H9 (cell line): ENCODE data around the gene ERO1B. TPM values are rescaled to one million over a fixed set of nuclear protein-coding genes. Genes with fewer than 3 reads are reported as not detected.

Source experiments
- DNase-seq: peaks from one replicate; pipeline ENCODE4 v3.0.0-alpha.2; 2017
- H2AFZ ChIP-seq: one replicate; pipeline ENCODE4 v1.6.1; 2013; ENCODE audit warnings: mild to moderate bottlenecking, low read length, control low read depth, moderate library complexity
- H2AK5ac ChIP-seq: 2 replicates; pipeline ENCODE4 v1.6.1; 2013; ENCODE audit warnings: low read length, control low read depth, mixed read lengths; ENCODE audit not compliant: insufficient read length
- H2BK120ac ChIP-seq: one replicate; pipeline ENCODE4 v1.6.1; 2013; ENCODE audit warnings: low read depth, mild to moderate bottlenecking, low read length, control low read depth, inconsistent platforms; ENCODE audit not compliant: poor library complexity, severe bottlenecking
- H2BK12ac ChIP-seq: 2 replicates; pipeline ENCODE4 v1.6.1; 2013; ENCODE audit warnings: low read length, control low read depth, mixed read lengths, low read depth; ENCODE audit not compliant: insufficient read length
- H2BK15ac ChIP-seq: 2 replicates; pipeline ENCODE4 v1.6.1; 2013; ENCODE audit warnings: low read depth, low read length, control low read depth
- H2BK20ac ChIP-seq: one replicate; pipeline ENCODE4 v1.6.1; 2013; ENCODE audit warnings: low read depth, mild to moderate bottlenecking, low read length, control low read depth, inconsistent platforms; ENCODE audit not compliant: poor library complexity, severe bottlenecking
- H2BK5ac ChIP-seq: 2 replicates; pipeline ENCODE4 v1.6.1; 2013; ENCODE audit warnings: low read length, control low read depth, mixed read lengths; ENCODE audit not compliant: insufficient read length
- H3K14ac ChIP-seq: 2 replicates; pipeline ENCODE4 v1.6.1; 2013; ENCODE audit warnings: low read length, control low read depth; ENCODE audit not compliant: insufficient read depth
- H3K18ac ChIP-seq: 2 replicates; pipeline ENCODE4 v1.6.1; 2013; ENCODE audit warnings: low read depth, mild to moderate bottlenecking, mixed read lengths, low read length, control low read depth; ENCODE audit not compliant: insufficient read length
- H3K23ac ChIP-seq: 2 replicates; pipeline ENCODE4 v1.6.1; 2013; ENCODE audit warnings: low read length, control low read depth, mixed read lengths, low read depth; ENCODE audit not compliant: insufficient read length
- H3K23me2 ChIP-seq: 2 replicates; pipeline ENCODE4 v1.6.1; 2013; ENCODE audit warnings: low read depth, mild to moderate bottlenecking, mixed read lengths, low read length, control low read depth; ENCODE audit not compliant: insufficient read length, poor library complexity, severe bottlenecking
- H3K27ac ChIP-seq: 2 replicates; pipeline ENCODE4 v1.5.1; 2013; ENCODE audit warnings: low read length, control low read depth, mixed read lengths, low read depth; ENCODE audit not compliant: insufficient read length
- H3K27me3 ChIP-seq: 2 replicates; pipeline ENCODE4 v1.6.1; 2013; ENCODE audit warnings: low read length, control low read depth, inconsistent platforms; ENCODE audit not compliant: insufficient read depth
- H3K4ac ChIP-seq: 2 replicates; pipeline ENCODE4 v1.6.1; 2013; ENCODE audit warnings: low read depth, mild to moderate bottlenecking, control low read depth, inconsistent platforms, low read length, moderate library complexity
- H3K4me1 ChIP-seq: 2 replicates; pipeline ENCODE4 v1.6.1; 2013; ENCODE audit warnings: low read length, control low read depth, inconsistent platforms; ENCODE audit not compliant: insufficient read depth
- H3K4me2 ChIP-seq: 2 replicates; pipeline ENCODE4 v1.6.1; 2013; ENCODE audit warnings: low read length, control low read depth, mixed read lengths; ENCODE audit not compliant: insufficient read length, insufficient read depth
- H3K56ac ChIP-seq: 2 replicates; pipeline ENCODE4 v1.6.1; 2013; ENCODE audit warnings: low read depth, mild to moderate bottlenecking, mixed read lengths, low read length, control low read depth; ENCODE audit not compliant: insufficient read length
- H3K79me1 ChIP-seq: 2 replicates; pipeline ENCODE4 v1.6.1; 2013; ENCODE audit warnings: low read depth, mild to moderate bottlenecking, moderate library complexity, low read length, control low read depth, inconsistent platforms; ENCODE audit not compliant: insufficient read depth, poor library complexity, severe bottlenecking
- H3K79me2 ChIP-seq: 2 replicates; pipeline ENCODE4 v1.6.1; 2013; ENCODE audit warnings: low read length, control low read depth, inconsistent platforms; ENCODE audit not compliant: insufficient read depth
- H3K9ac ChIP-seq: 2 replicates; pipeline ENCODE4 v1.6.1; 2013; ENCODE audit warnings: low read length, control low read depth, mixed read lengths; ENCODE audit not compliant: insufficient read length; ENCODE audit errors: extremely low read depth
- H3K9me3 ChIP-seq: one replicate; pipeline ENCODE4 v1.6.1; 2013; ENCODE audit warnings: low read depth, low read length, inconsistent platforms; ENCODE audit not compliant: control insufficient read depth
- H3T11ph ChIP-seq: one replicate; pipeline ENCODE4 v1.6.1; 2013; ENCODE audit warnings: mild to moderate bottlenecking, low read length, control low read depth, inconsistent platforms
- H4K20me1 ChIP-seq: one replicate; pipeline ENCODE4 v1.6.1; 2013; ENCODE audit not compliant: control insufficient read depth, insufficient read length, insufficient read depth
- H4K5ac ChIP-seq: 2 replicates; pipeline ENCODE4 v1.6.1; 2013; ENCODE audit warnings: low read depth, mild to moderate bottlenecking, mixed read lengths, low read length, control low read depth; ENCODE audit not compliant: insufficient read length
- H4K8ac ChIP-seq: replicated peaks from 2 replicates; pipeline ENCODE4 v1.6.1; 2013; ENCODE audit warnings: low read length, control low read depth, mixed read lengths, low read depth; ENCODE audit not compliant: insufficient read length
- H4K91ac ChIP-seq: 2 replicates; pipeline ENCODE4 v1.6.1; 2013; ENCODE audit warnings: low read depth, mild to moderate bottlenecking, moderate library complexity, mixed read lengths, low read length, control low read depth; ENCODE audit not compliant: insufficient read length
- H3K27ac Mint-ChIP-seq, 3 experiments: 2 replicates in 2 of 3; 3 replicates in 1 of 3; pipeline ENCODE4 v1.8.0; 2020 to 2021; ENCODE audit warnings: mixed read lengths in 3 of 3, mild to moderate bottlenecking in 1 of 3, moderate library complexity in 1 of 3
- H3K27me3 Mint-ChIP-seq: 2 replicates; pipeline ENCODE4 v1.8.0; 2021; ENCODE audit warnings: low read depth, mild to moderate bottlenecking, moderate library complexity, mixed read lengths
- H3K36me3 Mint-ChIP-seq, 3 experiments: 2 replicates in 2 of 3; 3 replicates in 1 of 3; pipeline ENCODE4 v1.8.0; 2020 to 2021; ENCODE audit warnings: low read depth in 3 of 3, mixed read lengths in 3 of 3; ENCODE audit not compliant: insufficient read depth in 1 of 3
- H3K4me1 Mint-ChIP-seq, 2 experiments: 2 replicates each; pipeline ENCODE4 v1.8.0; 2020; ENCODE audit warnings: mixed read lengths in 2 of 2
- H3K4me3 Mint-ChIP-seq, 2 experiments: 2 replicates in 1 of 2; 3 replicates in 1 of 2; pipeline ENCODE4 v1.8.0; 2020 to 2021; ENCODE audit warnings: mild to moderate bottlenecking in 2 of 2, mixed read lengths in 2 of 2, moderate library complexity in 1 of 2
- H3K9me3 Mint-ChIP-seq, 2 experiments: 2 replicates in 1 of 2; 3 replicates in 1 of 2; pipeline ENCODE4 v1.8.0; 2020; ENCODE audit warnings: mild to moderate bottlenecking in 2 of 2, mixed read lengths in 2 of 2, moderate library complexity in 1 of 2
- CTCF ChIP-seq: fragments of 200-600 bp; sonication (generic); conservative IDR thresholded peaks from 3 replicates; pipeline ENCODE4 v1.8.0; 2021; ENCODE audit warnings: antibody characterized with exemption, mild to moderate bottlenecking
- WGBS: extraction: QIAGEN DNeasy Blood & Tissue Kit; methylation state at CpG from one replicate; pipeline ENCODE4 v1.1.7; 2013; ENCODE audit warnings: missing lambda C conversion rate, low lambda C conversion rate, mixed read lengths; ENCODE audit not compliant: insufficient read length; ENCODE audit errors: extremely low coverage; 5-methylcytosine and 5-hydroxymethylcytosine counted together
- total RNA-seq: library from RNA; stranded (reverse); gene quantifications from 2 replicates; pipeline ENCODE4 v1.2.1, GENCODE V29; 2021

Gene ERO1B
- total RNA-seq, 1 experiment from 2014 or later, result 1.5 TPM

- Histone ChIP-seq H3K23ac (no peak overlapping the region), H3K79me2 (no peaks in the 10 kb centered on the region), H2AK5ac (no peak overlapping the region), H2BK12ac (no peak overlapping the region), H2BK5ac (no peak overlapping the region), H3K79me1 (no peaks in the 10 kb centered on the region), H2BK120ac (no peak overlapping the region), H3K27ac (no peak overlapping the region), H3K56ac (no peak overlapping the region), H3K4me2 (no peak overlapping the region), H3K18ac (no peak overlapping the region), H3K23me2 (no peaks in the 10 kb centered on the region), H4K20me1 (no peaks in the 10 kb centered on the region), H3K4ac (no peak overlapping the region), H3K9ac (no peak overlapping the region), H3K27me3 (no peaks in the 10 kb centered on the region), H4K91ac (no peak overlapping the region), H3K4me1 (no peaks in the 10 kb centered on the region), H3T11ph (no peak overlapping the region), H4K5ac (no peak overlapping the region), H2AFZ (no peak overlapping the region), H2BK15ac (no peak overlapping the region), H4K8ac (no peak overlapping the region), H3K9me3 (no peaks in the 10 kb centered on the region), H2BK20ac (no peak overlapping the region), H3K14ac (no peak overlapping the region)
- DNase-seq, result no peak
- no peak overlapping the region for H3K4me3 Mint-ChIP-seq
- peaks cover 27 to 33% of the 10 kb centered on the region in 2 experiments for H3K9me3 Mint-ChIP-seq
- H3K27me3 Mint-ChIP-seq, result no peaks in the 10 kb centered on the region; the same call in 1 of the 2 replicates
- peaks cover 7 to 8% of the 10 kb centered on the region in 2 experiments for H3K4me1 Mint-ChIP-seq
- WGBS, result no CpG with 5 or more reads among the region's 1 CpG
- no peak for TF ChIP-seq CTCF
- H3K27ac Mint-ChIP-seq, result no peak overlapping the region
- H3K36me3 Mint-ChIP-seq, result peaks cover 24 to 59% (median 46%) of the 10 kb centered on the region in 3 experiments
These were observed 80.0 kb downstream of the ERO1B start for GRCh38 chr1:236201786-236202185.
